ENCODE measurements around the gene ITGA8. TPM values are rescaled to one million over a fixed set of nuclear protein-coding genes. Genes with fewer than 3 reads are reported as not detected.
"Not testable (repeated sequence)": the region's sequence is repeated elsewhere in the genome, so short reads cannot be mapped to it uniquely, and the experiment has no call there.

ITGA8 gene
- polyA plus RNA-seq, 5 donors = 42.0 to 88.6 (median 67.3) TPM

- DNase-seq = no peak
Measured at GRCh38 chr10:15695852-15696251, 23.9 kb downstream of the ITGA8 start.

- no peak for DNase-seq
Measured at GRCh38 chr10:15690031-15690430, 29.7 kb downstream of the ITGA8 start.

GRCh38 chr10:15684768-15685167 lies 35.0 kb downstream of the ITGA8 start:
- no peak for DNase-seq

GRCh38 chr10:15681076-15681475 lies 38.6 kb downstream of the ITGA8 start:
- DNase-seq = peak; percentile 51 to 57

- no peak for DNase-seq
Measured at GRCh38 chr10:15678851-15679250, 40.9 kb downstream of the ITGA8 start.

- DNase-seq = no peak
Measured at GRCh38 chr10:15672469-15672868, 47.3 kb downstream of the ITGA8 start.

GRCh38 chr10:15670880-15671279 lies 48.8 kb downstream of the ITGA8 start:
- DNase-seq = no peak

GRCh38 chr10:15661574-15661973 lies 58.1 kb downstream of the ITGA8 start:
- DNase-seq = no peak

- DNase-seq = no peak
Measured at GRCh38 chr10:15660990-15661389, 58.7 kb downstream of the ITGA8 start.

GRCh38 chr10:15658069-15658702 lies 61.5 kb downstream of the ITGA8 start:
- no peak for DNase-seq

- no peak for DNase-seq
Measured at GRCh38 chr10:15652757-15653156, 67.0 kb downstream of the ITGA8 start.

- no peak for DNase-seq
Measured at GRCh38 chr10:15652117-15652516, 67.6 kb downstream of the ITGA8 start.

- DNase-seq = peak in 1 of 2 donors; percentile 23
Measured at GRCh38 chr10:15651175-15651574, 68.5 kb downstream of the ITGA8 start.

GRCh38 chr10:15642095-15642494 lies 77.6 kb downstream of the ITGA8 start:
- DNase-seq = no peak

- DNase-seq = no peak
Measured at GRCh38 chr10:15640536-15641085, 79.1 kb downstream of the ITGA8 start.

GRCh38 chr10:15636446-15636845 lies 83.3 kb downstream of the ITGA8 start:
- DNase-seq = no peak

GRCh38 chr10:15632456-15633091 lies 87.1 kb downstream of the ITGA8 start:
- no peak for DNase-seq

- DNase-seq = not testable (repeated sequence)
Measured at GRCh38 chr10:15631205-15631604, 88.5 kb downstream of the ITGA8 start.

GRCh38 chr10:15630353-15630752 lies 89.4 kb downstream of the ITGA8 start:
- peak in 1 of 2 donors; percentile 23 for DNase-seq

GRCh38 chr10:15627617-15628196 lies 92.0 kb downstream of the ITGA8 start:
- DNase-seq = no peak

GRCh38 chr10:15626937-15627336 lies 92.8 kb downstream of the ITGA8 start:
- no peak for DNase-seq

GRCh38 chr10:15625261-15625660 lies 94.5 kb downstream of the ITGA8 start:
- peak in 1 of 2 donors; percentile 43 for DNase-seq

All from right lung (tissue), 5 donors.